Liver (tissue), 9 donors: ENCODE data around the gene ARIH1. TPM values are rescaled to one million over a fixed set of nuclear protein-coding genes. Genes with fewer than 3 reads are reported as not detected.

Experiments
- DNase-seq: peaks from one replicate; pipeline ENCODE4 v3.0.0-alpha.2; 2017; ENCODE audit warnings: low spot score
- H3K27ac ChIP-seq, 2 donors: one replicate each; pipeline ENCODE4 v1.7.0; 2013; ENCODE audit warnings: inconsistent platforms in 2 of 2, low read length in 2 of 2, control low read depth in 1 of 2, low read depth in 1 of 2, mild to moderate bottlenecking in 1 of 2
- H3K27me3 ChIP-seq, 4 donors: one replicate each; pipeline versions ENCODE4 v1.6.1 to v1.7.0; 2013; ENCODE audit warnings: low read length in 3 of 4, inconsistent platforms in 1 of 4, mild to moderate bottlenecking in 1 of 4, moderate library complexity in 1 of 4; ENCODE audit not compliant: control insufficient read depth in 4 of 4, insufficient read depth in 4 of 4
- H3K36me3 ChIP-seq, 4 donors: one replicate each; pipeline versions ENCODE4 v1.6.1 to v1.7.0; 2013; ENCODE audit warnings: low read length in 3 of 4, mild to moderate bottlenecking in 3 of 4, low read depth in 1 of 4, moderate library complexity in 1 of 4; ENCODE audit not compliant: control insufficient read depth in 4 of 4, insufficient read depth in 3 of 4
- H3K4me1 ChIP-seq, 4 donors: one replicate each; pipeline versions ENCODE4 v1.6.1 to v1.7.0; 2013; ENCODE audit warnings: low read length in 3 of 4, mild to moderate bottlenecking in 3 of 4, moderate library complexity in 1 of 4; ENCODE audit not compliant: control insufficient read depth in 4 of 4, insufficient read depth in 4 of 4
- H3K4me3 ChIP-seq, 3 donors: one replicate each; pipeline versions ENCODE4 v1.6.1 to v1.7.0; 2013; ENCODE audit warnings: low read length in 3 of 3, control low read depth in 1 of 3, low read depth in 1 of 3, mild to moderate bottlenecking in 1 of 3
- H3K9ac ChIP-seq, 2 donors: one replicate each; pipeline ENCODE4 v1.7.0; 2013; ENCODE audit warnings: low read length in 2 of 2, mild to moderate bottlenecking in 2 of 2, moderate library complexity in 2 of 2, control low read depth in 1 of 2, low read depth in 1 of 2
- H3K9me3 ChIP-seq, 4 donors: one replicate each; pipeline versions ENCODE4 v1.6.1 to v1.7.0; 2013; ENCODE audit warnings: low read length in 3 of 4; ENCODE audit not compliant: control insufficient read depth in 4 of 4
- ATF3 ChIP-seq: IDR thresholded peaks from 2 replicates; pipeline ENCODE4 v1.6.1; 2016; ENCODE audit warnings: antibody characterized with exemption
- CTCF ChIP-seq: fragments of 150-350 bp; IDR thresholded peaks from 2 replicates; pipeline ENCODE4 v1.5.1; 2017; ENCODE audit warnings: improper control_type of control experiment, low read depth, low read length; ENCODE audit not compliant: missing input control
- EGR1 ChIP-seq, 2 donors: IDR thresholded peaks; 2 replicates each; pipeline ENCODE4 v1.6.1; 2016 to 2018; ENCODE audit warnings: antibody characterized with exemption in 2 of 2, low read depth in 2 of 2
- FOXA1 ChIP-seq: IDR thresholded peaks from 2 replicates; pipeline ENCODE4 v1.6.1; 2016; ENCODE audit warnings: antibody characterized with exemption
- FOXA2 ChIP-seq: IDR thresholded peaks from 2 replicates; pipeline ENCODE4 v1.6.1; 2016; ENCODE audit warnings: antibody characterized with exemption
- GABPA ChIP-seq, 2 donors: IDR thresholded peaks in 1 of 2; conservative IDR thresholded peaks in 1 of 2; 2 replicates each; pipeline ENCODE4 v1.6.1; 2016; ENCODE audit warnings: antibody characterized with exemption in 2 of 2, mild to moderate bottlenecking in 1 of 2, moderate library complexity in 1 of 2
- HNF4A ChIP-seq, 2 donors: conservative IDR thresholded peaks; 2 replicates each; pipeline ENCODE4 v1.6.1; 2016; ENCODE audit warnings: antibody characterized with exemption in 2 of 2, mild to moderate bottlenecking in 2 of 2
- HNF4G ChIP-seq: IDR thresholded peaks from 2 replicates; pipeline ENCODE4 v1.6.1; 2016; ENCODE audit warnings: antibody characterized with exemption
- JUND ChIP-seq, 2 donors: IDR thresholded peaks; 2 replicates each; pipeline ENCODE4 v1.6.1; 2016; ENCODE audit warnings: antibody characterized with exemption in 2 of 2
- MAX ChIP-seq: IDR thresholded peaks from 2 replicates; pipeline ENCODE4 v1.6.1; 2016; ENCODE audit warnings: antibody characterized with exemption
- RAD21 ChIP-seq, 2 donors: IDR thresholded peaks; 2 replicates each; pipeline ENCODE4 v1.6.1; 2016; ENCODE audit warnings: antibody characterized with exemption in 2 of 2, mild to moderate bottlenecking in 2 of 2
- REST ChIP-seq: IDR thresholded peaks from 2 replicates; pipeline ENCODE4 v1.6.1; 2016; ENCODE audit warnings: antibody characterized with exemption, mild to moderate bottlenecking
- RXRA ChIP-seq, 2 donors: IDR thresholded peaks; 2 replicates each; pipeline ENCODE4 v1.6.1; 2017 to 2018; ENCODE audit warnings: antibody characterized with exemption in 2 of 2, mild to moderate bottlenecking in 1 of 2
- SP1 ChIP-seq: IDR thresholded peaks from 2 replicates; pipeline ENCODE4 v1.6.1; 2018; ENCODE audit warnings: antibody characterized with exemption, mild to moderate bottlenecking
- TAF1 ChIP-seq: conservative IDR thresholded peaks from 2 replicates; pipeline ENCODE4 v1.6.1; 2016; ENCODE audit warnings: antibody characterized with exemption, mild to moderate bottlenecking
- YY1 ChIP-seq: IDR thresholded peaks from 2 replicates; pipeline ENCODE4 v1.6.1; 2016; ENCODE audit warnings: antibody characterized with exemption, mild to moderate bottlenecking
- ZBTB33 ChIP-seq: IDR thresholded peaks from 2 replicates; pipeline ENCODE4 v1.6.1; 2016; ENCODE audit warnings: antibody characterized with exemption
- WGBS: extraction: QIAGEN DNeasy Blood & Tissue Kit; methylation state at CpG from one replicate; pipeline ENCODE4 v1.1.7; 2013; 5-methylcytosine and 5-hydroxymethylcytosine counted together
- polyA plus RNA-seq, 2 donors: library from polyadenylated mRNA; stranded (reverse) in 1 of 2; unstranded in 1 of 2; fragments of 200-250 nt in 1 of 2; fragments of >200 nt in 1 of 2; fragmentation: Nextera tagmentation in 1 of 2; extraction: Ambion mirVana in 1 of 2; gene quantifications; one replicate each; pipeline versions ENCODE4 v1.2.1 to v1.2.3, GENCODE V29; 2013 to 2015
- total RNA-seq, 2 donors: library from RNA; depleted of rRNA; stranded (reverse); fragments of >200 nt; gene quantifications; one replicate each; pipeline ENCODE4 v1.2.3, GENCODE V29; 2014
- donor health status: healthy.
- donor health status: healthy.
- donor health status: healthy.
- donor health status: healthy.
- donor health status: healthy.

Gene ARIH1
- total and polyA plus RNA-seq, 4 donors = 10.8 to 23.8 (median 18.8) TPM

- Histone ChIP-seq H3K4me3 (no peak overlapping the region), H3K36me3 (peaks cover 0 to under 1% (median 0%) of the 10 kb centered on the region in 4 donors), H3K9me3 (no peaks in the 10 kb centered on the region), H3K27ac (no peak overlapping the region), H3K4me1 (peaks cover 0 to 4% (median 0%) of the 10 kb centered on the region in 4 donors), H3K9ac (no peak overlapping the region), H3K27me3 (no peaks in the 10 kb centered on the region)
- no peak for TF ChIP-seq YY1
- no peak for TF ChIP-seq FOXA2
- TF ChIP-seq FOXA1 = no peak
- no peak for TF ChIP-seq RAD21 (IDR thresholded peaks at IDR 0.05)
- DNase-seq = no peak
These were observed 41.7 kb downstream of the ARIH1 start for GRCh38 chr15:72515591-72516389.

- no peak for DNase-seq
- H3K4me1 ChIP-seq = peaks cover 0 to 4% (median 0%) of the 10 kb centered on the region in 4 donors
- H3K9ac ChIP-seq = no peak overlapping the region
- no peak overlapping the region for H3K27ac ChIP-seq
- no peaks in the 10 kb centered on the region for H3K9me3 ChIP-seq
- TF ChIP-seq EGR1 (IDR thresholded peaks at IDR 0.05; ENCODE audit: low read depth in 2 of 2) (no peak), FOXA1 (no peak), RXRA (IDR thresholded peaks at IDR 0.05) (no peak), HNF4G (no peak), CTCF (no peak), RAD21 (IDR thresholded peaks at IDR 0.05) (no peak), YY1 (no peak), JUND (IDR thresholded peaks at IDR 0.05) (no peak), MAX (no peak), TAF1 (no peak), ATF3 (no peak), SP1 (no peak), FOXA2 (no peak), ZBTB33 (no peak), GABPA (IDR thresholded peaks at IDR 0.05 in 1 of 2, conservative IDR thresholded peaks at IDR 0.05 in 1 of 2) (no peak), HNF4A (conservative IDR thresholded peaks at IDR 0.05) (no peak), REST (no peak)
- H3K27me3 ChIP-seq = no peaks in the 10 kb centered on the region
- peaks cover 0 to 1% (median 0%) of the 10 kb centered on the region in 4 donors for H3K36me3 ChIP-seq
- 79% methylated on average over 2 of the region's 2 CpGs for WGBS
- H3K4me3 ChIP-seq = no peak overlapping the region
These were observed 42.6 kb downstream of the ARIH1 start for GRCh38 chr15:72516777-72517176.
